Fibroblast of lung (primary cell): ENCODE measurements around the gene KCND2. TPM values are rescaled to one million over a fixed set of nuclear protein-coding genes. Genes with fewer than 3 reads are reported as not detected.

ENCODE experiments used
- DNase-seq, 2 donors: peaks; one replicate each; pipeline versions ENCODE4 v3.0.0 to v3.0.0-alpha.2; 2010; ENCODE audit warnings: low read depth in 2 of 2
- H2AFZ ChIP-seq: 2 replicates; pipeline ENCODE4 v1.5.1; 2012; ENCODE audit warnings: low read length, control low read depth, inconsistent platforms
- H3K27ac ChIP-seq: 2 replicates; pipeline ENCODE4 v1.5.1; 2011; ENCODE audit warnings: low read length, control low read depth; ENCODE audit not compliant: insufficient read depth
- H3K27me3 ChIP-seq: 2 replicates; pipeline ENCODE4 v1.5.1; 2011; ENCODE audit warnings: mild to moderate bottlenecking, low read length; ENCODE audit not compliant: control insufficient read depth, insufficient read depth
- H3K36me3 ChIP-seq: 2 replicates; pipeline ENCODE4 v1.5.1; 2011; ENCODE audit warnings: low read length; ENCODE audit not compliant: control insufficient read depth, insufficient read depth
- H3K4me1 ChIP-seq: 2 replicates; pipeline ENCODE4 v1.5.1; 2011; ENCODE audit warnings: low read length; ENCODE audit not compliant: control insufficient read depth, insufficient read depth; ENCODE audit errors: extremely low read depth
- H3K4me2 ChIP-seq: 2 replicates; pipeline ENCODE4 v1.5.1; 2011; ENCODE audit warnings: low read length, control low read depth; ENCODE audit not compliant: insufficient read depth; ENCODE audit errors: extremely low read depth
- H3K4me3 ChIP-seq, 4 experiments: fragments of 200-600 bp in 1 of 4; sonication (generic) in 1 of 4; replicated peaks in 1 of 4; 2 replicates each; pipeline ENCODE4 v1.5.1; 2011 to 2016; ENCODE audit warnings: low read length in 4 of 4, low read depth in 3 of 4, mild to moderate bottlenecking in 3 of 4, control low read depth in 2 of 4, inconsistent platforms in 1 of 4, mixed read lengths in 1 of 4; ENCODE audit not compliant: insufficient read depth in 1 of 4; ENCODE audit errors: control extremely low read depth in 1 of 4
- H3K79me2 ChIP-seq: 2 replicates; pipeline ENCODE4 v1.5.1; 2012; ENCODE audit warnings: mild to moderate bottlenecking, low read length, inconsistent platforms; ENCODE audit not compliant: control insufficient read depth, insufficient read depth
- H3K9ac ChIP-seq: 2 replicates; pipeline ENCODE4 v1.5.1; 2011; ENCODE audit warnings: mild to moderate bottlenecking, low read length, control low read depth; ENCODE audit not compliant: insufficient read depth
- H3K9me3 ChIP-seq: 2 replicates; pipeline ENCODE4 v1.5.1; 2012; ENCODE audit warnings: low read depth, low read length; ENCODE audit not compliant: control insufficient read depth, insufficient read depth
- H4K20me1 ChIP-seq: 2 replicates; pipeline ENCODE4 v1.5.1; 2011; ENCODE audit warnings: low read length; ENCODE audit not compliant: control insufficient read depth, insufficient read depth; ENCODE audit errors: extremely low read depth
- CTCF ChIP-seq, 2 donors: IDR thresholded peaks in 1 of 2; conservative IDR thresholded peaks in 1 of 2; 1 replicate in 1 of 2; 2 replicates in 1 of 2; pipeline ENCODE4 v1.5.1; 2011 to 2012; ENCODE audit warnings: low read length in 2 of 2, control low read depth in 1 of 2, inconsistent platforms in 1 of 2, low read depth in 1 of 2, mild to moderate bottlenecking in 1 of 2
- EZH2 ChIP-seq: IDR thresholded peaks from 2 replicates; pipeline ENCODE4 v1.5.1; 2012; ENCODE audit warnings: low read length, control low read depth, mild to moderate bottlenecking; ENCODE audit errors: missing control alignments
- polyA plus RNA-seq, 2 donors: library from polyadenylated mRNA; depleted of rRNA in 1 of 2; stranded (reverse) in 1 of 2; unstranded in 1 of 2; fragments of >200 nt; gene quantifications; 2 replicates each; pipeline ENCODE4 v1.2.1, GENCODE V29; 2011 to 2012; ENCODE audit warnings: missing spikeins in 1 of 2
- total RNA-seq: library from RNA; depleted of rRNA; stranded (reverse); fragments of >200 nt; gene quantifications from 2 replicates; pipeline ENCODE4 v1.2.1, GENCODE V29; 2014

KCND2 gene
- total and polyA plus RNA-seq, 2 donors (not counting 1 experiment from before 2014, with no cell fraction given): 2.1 to 6.1 TPM

- no peak for TF ChIP-seq CTCF (conservative IDR thresholded peaks at IDR 0.05 in 1 of 2, IDR thresholded peaks at IDR 0.05 in 1 of 2; ENCODE audit: low read depth in 1 of 2, low read length in 2 of 2)
- Histone ChIP-seq H3K79me2 (no peaks in the 10 kb centered on the region), H3K9me3 (no peaks in the 10 kb centered on the region), H3K27me3 (no peaks in the 10 kb centered on the region), H3K9ac (no peak overlapping the region), H3K27ac (no peak overlapping the region), H2AFZ (no peak overlapping the region), H3K4me1 (no peaks in the 10 kb centered on the region), H3K36me3 (no peaks in the 10 kb centered on the region), H3K4me3 (no peak overlapping the region), H4K20me1 (no peaks in the 10 kb centered on the region), H3K4me2 (no peak overlapping the region)
- peak; percentile 26 to 94 for DNase-seq
Measured at GRCh38 chr7:120583899-120584586, 311.1 kb downstream of the KCND2 start.

GRCh38 chr7:120586571-120586970, 313.6 kb downstream of the KCND2 start:
- Histone ChIP-seq H3K36me3 (no peaks in the 10 kb centered on the region), H3K79me2 (no peaks in the 10 kb centered on the region), H4K20me1 (no peaks in the 10 kb centered on the region), H3K27ac (no peak overlapping the region), H3K27me3 (no peaks in the 10 kb centered on the region), H3K9ac (no peak overlapping the region), H3K4me3 (no peak overlapping the region), H3K4me2 (no peak overlapping the region), H3K4me1 (no peaks in the 10 kb centered on the region), H3K9me3 (no peaks in the 10 kb centered on the region), H2AFZ (no peak overlapping the region)
- DNase-seq: peak in 1 of 2 donors; percentile 8
- TF ChIP-seq CTCF (conservative IDR thresholded peaks at IDR 0.05 in 1 of 2, IDR thresholded peaks at IDR 0.05 in 1 of 2; ENCODE audit: low read depth in 1 of 2, low read length in 2 of 2): no peak
- no peak for TF ChIP-seq EZH2

- Histone ChIP-seq H3K4me3 (no peak overlapping the region), H2AFZ (no peak overlapping the region), H3K27ac (no peak overlapping the region), H3K4me2 (no peak overlapping the region), H3K9ac (no peak overlapping the region), H4K20me1 (no peaks in the 10 kb centered on the region), H3K79me2 (no peaks in the 10 kb centered on the region), H3K36me3 (no peaks in the 10 kb centered on the region), H3K27me3 (no peaks in the 10 kb centered on the region), H3K4me1 (no peaks in the 10 kb centered on the region), H3K9me3 (no peaks in the 10 kb centered on the region)
- no peak for DNase-seq
- TF ChIP-seq EZH2 (no peak), CTCF (conservative IDR thresholded peaks at IDR 0.05 in 1 of 2, IDR thresholded peaks at IDR 0.05 in 1 of 2; ENCODE audit: low read depth in 1 of 2, low read length in 2 of 2) (no peak)
Measured at GRCh38 chr7:120587243-120587642, 314.3 kb downstream of the KCND2 start.
